GM11168 (cell line): ENCODE results near the gene SNHG17.
"Not testable (repeated sequence)": the region's sequence is repeated elsewhere in the genome, so short reads cannot be mapped to it uniquely, and the experiment has no call there.

Source experiments
- in situ Hi-C: fragments of 300-500 bp; cut with MboI; formaldehyde crosslinking; loops from one replicate; pipeline ENCODE4 v1.12.0; 2022; ENCODE audit warnings: low sequenced_read_pairs; ENCODE audit not compliant: unreplicated experiment

The SNHG17 gene

GRCh38 chr20:38423541-38423940 lies 11.6 kb downstream of the SNHG17 start:
- in situ Hi-C loops, result no loop called here

GRCh38 chr20:38421915-38422314 lies 13.2 kb downstream of the SNHG17 start:
- in situ Hi-C loops, result no loop called here

DNA sequence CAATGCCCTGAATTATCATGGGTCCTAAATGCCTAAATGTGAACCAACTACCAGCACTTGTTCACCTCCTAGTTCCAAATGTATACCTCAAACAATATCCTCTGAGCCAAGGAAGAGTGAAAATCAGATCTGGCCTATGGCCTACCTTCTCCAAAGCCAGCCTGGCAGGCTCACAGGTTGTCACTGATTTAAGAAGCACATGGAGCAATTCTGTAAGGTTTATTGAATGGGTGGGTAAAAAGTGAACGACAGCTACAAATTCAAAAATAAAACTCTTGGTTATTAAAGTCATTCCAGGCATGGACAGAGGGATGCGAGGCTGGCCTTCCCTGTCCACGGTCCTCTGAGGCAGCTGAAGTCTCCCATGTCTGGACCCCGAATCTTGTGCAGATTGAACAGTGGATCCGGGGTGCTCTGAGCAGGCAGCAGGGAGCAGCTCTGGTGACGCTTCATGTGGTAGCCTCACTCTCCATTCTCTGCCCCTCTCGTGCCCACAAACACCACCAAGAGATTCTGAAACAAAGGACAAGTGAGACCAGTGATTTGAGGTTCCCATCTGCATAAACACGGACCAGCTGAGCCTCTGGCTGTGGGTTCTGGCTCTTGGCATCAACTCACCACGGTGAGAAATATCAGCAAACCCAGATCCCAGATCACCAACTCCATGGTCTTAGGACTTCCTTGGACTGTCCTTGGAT lies 14.6 kb downstream of the SNHG17 start:
- in situ Hi-C loops, result no loop called here

DNA sequence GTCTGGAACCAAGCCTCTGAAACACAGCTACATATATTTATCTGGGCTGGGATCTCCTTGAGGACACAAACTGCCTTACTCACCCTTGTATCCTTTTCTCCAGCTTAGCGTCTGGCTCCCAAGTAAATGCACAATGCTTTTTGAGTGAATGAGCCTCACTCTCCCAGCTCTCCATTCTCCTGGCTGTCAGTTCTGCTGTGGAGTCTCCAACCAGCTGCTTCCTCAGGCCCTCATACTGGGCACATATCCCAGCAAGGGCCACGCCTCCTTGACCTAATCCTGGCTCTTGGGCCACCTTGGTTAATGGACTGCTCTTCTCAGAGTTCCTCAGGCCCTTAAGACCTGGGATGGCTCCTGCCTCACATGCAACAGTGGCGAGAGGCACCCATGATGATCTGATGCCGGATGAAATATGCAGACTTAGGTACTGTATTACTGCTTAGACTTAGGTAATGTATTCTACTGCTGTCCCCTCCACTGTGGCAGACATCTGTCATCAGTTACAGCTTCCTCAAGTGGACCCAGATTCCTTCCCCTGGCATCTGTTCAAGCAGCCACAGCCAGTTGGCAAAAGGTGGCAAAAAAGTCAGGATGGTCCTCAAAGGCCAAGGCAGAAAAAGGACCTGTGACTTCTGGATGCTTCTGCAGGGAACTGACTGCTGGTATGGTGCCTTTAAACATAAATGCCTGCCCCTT lies 16.5 kb downstream of the SNHG17 start:
- in situ Hi-C loops, result no loop called here

- in situ Hi-C loops, result no loop called here
These were observed 20.2 kb downstream of the SNHG17 start for GRCh38 chr20:38414769-38415450.

- in situ Hi-C loops, result no loop called here
These were observed 22.1 kb downstream of the SNHG17 start for GRCh38 chr20:38412877-38413577.

DNA sequence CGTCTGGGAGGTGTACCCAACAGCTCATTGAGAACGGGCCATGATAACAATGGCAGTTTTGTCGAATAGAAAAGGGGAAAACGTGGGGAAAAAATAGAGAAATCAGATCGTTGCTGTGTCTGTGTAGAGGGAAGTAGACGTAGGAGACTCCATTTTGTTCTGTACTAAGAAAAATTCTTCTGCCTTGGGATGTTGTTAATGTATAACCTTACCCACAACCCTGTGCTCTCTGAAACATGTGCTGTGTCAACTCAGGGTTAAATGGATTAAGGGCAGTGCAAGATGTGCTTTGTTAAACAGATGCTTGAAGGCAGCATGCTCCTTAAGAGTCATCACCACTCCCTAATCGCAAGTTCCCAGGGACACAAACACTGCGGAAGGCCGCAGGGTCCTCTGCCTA lies 27.3 kb downstream of the SNHG17 start:
- in situ Hi-C loops, result not testable (repeated sequence)

GRCh38 chr20:38407321-38407720 lies 27.8 kb downstream of the SNHG17 start:
- in situ Hi-C loops, result no loop called here

DNA sequence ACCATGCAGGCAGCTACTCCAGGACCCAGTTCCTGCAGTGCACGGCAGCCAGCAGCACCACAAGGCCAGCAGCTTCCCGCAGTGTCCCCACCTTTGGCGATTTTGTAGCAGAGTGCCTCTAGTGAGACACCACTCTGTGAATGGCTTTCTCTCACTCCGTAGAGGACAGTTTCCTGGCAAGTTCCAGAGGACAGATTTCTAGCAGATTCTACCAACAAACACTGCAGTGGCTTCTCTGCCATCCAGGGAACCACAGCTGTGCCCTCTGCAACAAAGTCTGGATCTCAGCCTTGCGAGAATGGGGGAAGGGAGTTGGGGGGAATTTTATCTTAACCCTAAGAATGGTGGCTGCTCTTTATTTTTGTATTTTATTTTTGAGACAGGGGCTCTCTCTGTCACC lies 28.7 kb downstream of the SNHG17 start:
- in situ Hi-C loops, result no loop called here

- in situ Hi-C loops, result no loop called here
These were observed 30.0 kb downstream of the SNHG17 start for GRCh38 chr20:38405132-38405531.

DNA sequence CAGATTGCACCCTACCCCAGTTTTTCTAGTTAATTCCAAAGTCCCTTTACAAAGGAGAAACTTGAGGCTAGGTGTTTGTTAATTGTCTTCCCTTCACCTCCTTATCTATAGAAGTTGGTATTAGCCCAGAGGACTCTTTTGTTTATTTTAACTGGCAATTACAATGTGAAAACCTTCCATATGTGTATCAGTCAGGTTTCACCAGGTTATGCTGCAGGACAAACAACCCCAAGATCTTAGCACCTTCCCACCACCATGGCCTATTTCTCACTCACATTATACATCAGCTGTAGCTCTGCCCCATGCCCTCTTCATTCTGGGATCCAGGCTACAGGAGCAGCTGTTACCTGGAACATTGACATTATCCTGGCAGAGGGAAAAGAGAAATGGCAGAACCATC lies 31.1 kb downstream of the SNHG17 start:
- in situ Hi-C loops, result no loop called here

DNA sequence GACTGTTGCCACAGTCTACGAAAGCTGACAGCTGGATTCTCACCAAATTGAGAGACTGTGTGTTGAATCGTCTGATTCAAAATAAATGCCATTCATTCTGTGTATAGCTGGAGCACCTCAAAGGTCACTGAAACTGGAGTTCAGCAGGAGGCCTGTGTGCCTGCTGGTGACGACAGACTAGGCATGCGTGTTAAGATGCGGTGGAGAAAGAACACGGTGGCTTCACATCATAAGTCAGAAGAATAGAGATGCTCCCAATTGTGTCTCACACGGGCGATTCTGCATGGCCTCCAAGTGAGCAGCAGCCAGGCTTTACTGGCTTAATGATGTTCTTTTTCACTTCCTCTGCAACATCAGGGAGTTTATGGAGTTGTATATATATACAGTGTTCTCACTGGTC lies 32.3 kb downstream of the SNHG17 start:
- in situ Hi-C loops, result no loop called here

- in situ Hi-C loops, result no loop called here
These were observed 33.0 kb downstream of the SNHG17 start for GRCh38 chr20:38402089-38402488.

DNA sequence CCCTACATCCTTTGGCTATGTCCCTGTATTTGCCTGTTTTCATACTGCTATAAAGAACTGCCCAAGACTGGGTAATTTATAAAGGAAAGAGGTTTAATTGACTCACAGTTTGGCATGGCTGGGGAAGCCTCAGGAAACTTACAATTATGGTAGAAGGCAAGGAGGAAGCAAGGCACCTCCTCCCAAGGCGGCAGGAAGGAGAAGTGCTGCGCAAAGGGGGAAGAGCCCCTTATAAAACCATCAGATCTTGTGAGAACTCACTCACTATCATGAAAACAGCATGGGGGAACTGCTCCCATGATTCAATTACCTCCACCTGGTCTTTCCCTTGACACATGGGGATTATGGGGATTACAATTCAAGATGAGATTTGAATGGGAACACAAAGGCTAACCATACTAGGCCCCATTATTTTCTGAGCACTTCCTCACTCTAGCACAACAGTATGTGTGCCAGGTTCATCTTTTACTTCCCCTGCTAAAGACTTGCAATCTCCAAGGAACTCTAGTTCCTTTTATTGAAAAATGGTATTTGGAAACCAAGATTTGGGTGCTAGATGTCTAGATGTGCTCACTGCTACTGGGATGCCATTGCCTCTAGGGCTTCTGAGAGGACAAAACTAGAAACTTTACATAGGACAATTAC lies 39.3 kb downstream of the SNHG17 start:
- in situ Hi-C loops, result not testable (repeated sequence)

- in situ Hi-C loops, result no loop called here
These were observed 40.0 kb downstream of the SNHG17 start for GRCh38 chr20:38395165-38395564.

- in situ Hi-C loops, result no loop called here
These were observed 41.9 kb downstream of the SNHG17 start for GRCh38 chr20:38393259-38393658.

- in situ Hi-C loops, result no loop called here
These were observed 42.8 kb downstream of the SNHG17 start for GRCh38 chr20:38392356-38392755.

GRCh38 chr20:38387953-38388352 lies 47.2 kb downstream of the SNHG17 start:
- in situ Hi-C loops, result no loop called here

GRCh38 chr20:38386851-38387250 lies 48.3 kb downstream of the SNHG17 start:
- in situ Hi-C loops, result no loop called here

DNA sequence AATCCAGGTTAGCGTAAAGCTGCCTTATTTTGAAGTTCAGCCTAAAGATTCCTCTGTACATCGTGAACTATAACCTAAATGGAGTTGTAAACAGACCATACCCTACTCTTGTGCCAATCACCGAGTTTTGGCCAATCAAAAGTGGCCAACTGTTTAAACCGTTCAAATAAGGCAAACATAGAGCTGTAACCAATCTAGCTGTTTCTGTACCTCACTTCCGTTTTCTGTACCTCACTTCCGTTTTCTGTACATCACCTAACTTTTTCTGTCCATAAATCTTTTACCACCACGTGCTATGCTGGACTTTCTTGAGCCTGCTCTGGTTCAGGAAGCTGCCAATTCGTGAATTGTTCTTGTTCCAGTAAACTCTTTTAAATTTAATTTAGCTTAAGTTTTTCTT lies 49.1 kb downstream of the SNHG17 start:
- in situ Hi-C loops, result no loop called here
